Esophagus (tissue), 2 donors: ENCODE measurements around the gene MRPL18. TPM values are rescaled to one million over a fixed set of nuclear protein-coding genes. Genes with fewer than 3 reads are reported as not detected.
"Not testable (repeated sequence)": the region's sequence is repeated elsewhere in the genome, so short reads cannot be mapped to it uniquely, and the experiment has no call there.

ENCODE experiments used
- H3K27ac ChIP-seq, 2 donors: one replicate each; pipeline ENCODE4 v1.5.1; 2013; ENCODE audit warnings: low read depth in 2 of 2, mild to moderate bottlenecking in 2 of 2, inconsistent platforms in 1 of 2, low read length in 1 of 2, moderate library complexity in 1 of 2
- H3K27me3 ChIP-seq, 2 donors: one replicate each; pipeline ENCODE4 v1.6.1; 2013; ENCODE audit warnings: low read length in 2 of 2, control low read depth in 1 of 2, mild to moderate bottlenecking in 1 of 2; ENCODE audit not compliant: insufficient read depth in 2 of 2, control insufficient read depth in 1 of 2
- H3K36me3 ChIP-seq, 2 donors: one replicate each; pipeline ENCODE4 v1.6.1; 2013; ENCODE audit warnings: low read length in 1 of 2; ENCODE audit not compliant: control insufficient read depth in 2 of 2, insufficient read depth in 2 of 2
- H3K4me1 ChIP-seq, 2 donors: one replicate each; pipeline ENCODE4 v1.6.1; 2013; ENCODE audit warnings: low read length in 1 of 2; ENCODE audit not compliant: control insufficient read depth in 2 of 2, insufficient read depth in 2 of 2
- H3K4me3 ChIP-seq, 2 donors: one replicate each; pipeline ENCODE4 v1.5.1; 2013; ENCODE audit warnings: low read length in 2 of 2, mild to moderate bottlenecking in 2 of 2, low read depth in 1 of 2, moderate library complexity in 1 of 2
- H3K9me3 ChIP-seq, 2 donors: one replicate each; pipeline ENCODE4 v1.6.1; 2013; ENCODE audit warnings: mild to moderate bottlenecking in 2 of 2, low read depth in 1 of 2, low read length in 1 of 2, moderate library complexity in 1 of 2; ENCODE audit not compliant: control insufficient read depth in 2 of 2, insufficient read depth in 1 of 2
- WGBS, 2 donors: extraction: QIAGEN DNeasy Blood & Tissue Kit; methylation state at CpG; one replicate each; pipeline ENCODE4 v1.1.7; 2013; 5-methylcytosine and 5-hydroxymethylcytosine counted together
- polyA plus RNA-seq, 2 donors: library from polyadenylated mRNA; stranded (reverse); fragments of 200-250 nt; gene quantifications; one replicate each; pipeline ENCODE4 v1.2.3, GENCODE V29; 2013
- donor health status: healthy with polysubstance abuse.
- donor health status: Bipolar disorder and iron deficiency.

Gene MRPL18
- polyA plus RNA-seq: 100 to 1,000 TPM in 1 of 2 donors, 10 to 100 TPM in 1; 64.0 to 117 TPM

GRCh38 chr6:159790149-159790955, at the start of gene MRPL18:
MRPL18 (plus strand) TSS chr6:159790467; CDS start chr6:159790588, 121 bp downstream.
- Histone ChIP-seq H3K4me1 (no peaks in the 10 kb centered on the region), H3K27ac (peak within 1 kb of the TSS; percentile 98 to 100), H3K27me3 (no peaks in the 10 kb centered on the region), H3K9me3 (no peaks in the 10 kb centered on the region), H3K36me3 (no peaks in the 10 kb centered on the region), H3K4me3 (peak within 1 kb of the TSS; percentile 87 to 93)
- 0% methylated on average over 54 to 56 of the region's 56 CpGs for WGBS, 2 donors

DNA sequence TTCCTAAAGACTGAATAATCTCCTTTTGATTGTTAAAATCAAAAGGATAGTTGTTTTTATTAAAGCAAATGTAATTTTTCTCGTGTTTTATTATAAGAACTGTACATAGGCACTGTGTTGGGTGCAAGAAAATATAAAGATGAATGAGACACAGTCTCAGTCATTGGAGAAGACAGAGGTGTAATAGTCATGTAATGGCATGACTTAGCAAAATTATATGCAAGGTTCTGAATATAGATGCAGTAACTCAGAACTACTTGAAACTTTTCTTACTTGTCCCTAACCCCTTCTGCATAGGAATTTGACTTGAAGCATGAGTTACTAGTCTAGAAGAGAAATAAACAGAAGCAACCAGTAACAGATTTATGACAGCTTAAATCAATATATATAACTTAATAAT, 48.1 kb upstream of the MRPL18 start:
- Histone ChIP-seq H3K27me3 (no peaks in the 10 kb centered on the region), H3K4me3 (no peak overlapping the region), H3K4me1 (no peaks in the 10 kb centered on the region), H3K9me3 (no peaks in the 10 kb centered on the region), H3K36me3 (peaks cover 8 to 10% of the 10 kb centered on the region in 2 donors), H3K27ac (no peak overlapping the region)
- WGBS, 2 donors: 80 to 83% methylated on average over 1 of the region's 1 CpG

GRCh38 chr6:159745081-159745480, 45.2 kb upstream of the MRPL18 start:
- Histone ChIP-seq H3K9me3 (no peaks in the 10 kb centered on the region), H3K36me3 (peaks cover 8 to 10% of the 10 kb centered on the region in 2 donors), H3K27ac (no peak overlapping the region), H3K4me3 (no peak overlapping the region), H3K27me3 (no peaks in the 10 kb centered on the region), H3K4me1 (no peaks in the 10 kb centered on the region)
- 87 to 89% methylated on average over 7 of the region's 7 CpGs for WGBS, 2 donors

- H3K4me3 ChIP-seq: no peak overlapping the region
- H3K9me3 ChIP-seq: no peaks in the 10 kb centered on the region
- no peaks in the 10 kb centered on the region for H3K4me1 ChIP-seq
- H3K36me3 ChIP-seq: peaks cover 5 to 13% of the 10 kb centered on the region in 2 donors
- H3K27me3 ChIP-seq: no peaks in the 10 kb centered on the region
- 77 to 86% methylated on average over 1 of the region's 1 CpG for WGBS, 2 donors
- no peak overlapping the region for H3K27ac ChIP-seq
These were observed 43.5 kb upstream of the MRPL18 start for GRCh38 chr6:159746759-159747158.

DNA sequence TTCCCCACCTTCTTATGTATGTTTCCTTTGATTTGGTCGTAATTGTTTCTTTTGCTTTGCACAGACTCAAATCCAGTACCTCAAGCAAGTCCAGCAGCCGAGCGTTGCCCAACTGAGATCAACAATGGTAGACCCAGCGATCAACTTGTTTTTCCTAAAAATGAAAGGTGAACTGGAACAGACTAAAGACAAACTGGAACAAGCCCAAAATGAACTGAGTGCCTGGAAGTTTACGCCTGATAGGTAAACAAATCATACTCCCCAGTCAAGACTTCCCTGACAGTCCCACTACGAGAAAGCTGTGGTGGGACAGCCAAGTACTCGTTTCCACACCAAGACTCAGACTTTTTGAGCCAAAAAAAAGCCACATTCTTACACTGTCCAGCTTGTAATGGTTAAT, 42.1 kb upstream of the MRPL18 start:
- H3K9me3 ChIP-seq, H3K4me3 ChIP-seq, H3K27ac ChIP-seq, H3K4me1 ChIP-seq, H3K27me3 ChIP-seq: not testable (repeated sequence)
- WGBS, 2 donors: 74 to 79% methylated on average over 6 to 7 of the region's 7 CpGs
- peaks cover 7 to 13% of the 10 kb centered on the region in 2 donors for H3K36me3 ChIP-seq

DNA sequence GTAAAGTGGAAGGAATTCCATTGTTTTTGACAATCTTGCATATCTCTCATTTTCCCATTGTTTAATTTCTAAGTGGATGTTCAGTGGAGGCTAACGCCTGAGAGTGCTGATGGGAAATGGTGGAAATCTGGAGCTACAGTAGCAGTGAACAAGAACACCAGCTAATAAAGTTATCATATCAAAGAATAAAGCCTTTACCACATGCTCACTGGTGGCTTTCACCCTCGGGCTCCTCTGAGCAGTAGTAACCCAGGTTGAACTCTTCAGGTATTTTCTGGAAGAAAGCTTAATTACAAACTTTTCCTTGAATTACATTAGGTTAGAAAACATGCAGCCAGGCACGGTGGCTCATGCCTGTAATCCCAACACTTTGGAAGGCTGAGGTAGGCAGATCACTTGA, 38.8 kb upstream of the MRPL18 start:
- H3K4me3 ChIP-seq: no peak overlapping the region
- no peaks in the 10 kb centered on the region for H3K9me3 ChIP-seq

GRCh38 chr6:159753081-159753872, 37.0 kb upstream of the MRPL18 start:
- Histone ChIP-seq H3K36me3 (peaks cover 11 to 14% of the 10 kb centered on the region in 2 donors), H3K4me3 (no peak overlapping the region), H3K27me3 (no peaks in the 10 kb centered on the region), H3K9me3 (no peaks in the 10 kb centered on the region), H3K4me1 (no peaks in the 10 kb centered on the region), H3K27ac (no peak overlapping the region)
- 83 to 87% methylated on average over 6 of the region's 6 CpGs for WGBS, 2 donors

More for the DNA sequence above, 38.8 kb upstream of the MRPL18 start:
- no peak overlapping the region for H3K27ac ChIP-seq
- H3K27me3 ChIP-seq: no peaks in the 10 kb centered on the region
- no peaks in the 10 kb centered on the region for H3K4me1 ChIP-seq
- peaks cover 11 to 14% of the 10 kb centered on the region in 2 donors for H3K36me3 ChIP-seq
- WGBS, 2 donors: 80 to 89% methylated on average over 3 of the region's 3 CpGs

DNA sequence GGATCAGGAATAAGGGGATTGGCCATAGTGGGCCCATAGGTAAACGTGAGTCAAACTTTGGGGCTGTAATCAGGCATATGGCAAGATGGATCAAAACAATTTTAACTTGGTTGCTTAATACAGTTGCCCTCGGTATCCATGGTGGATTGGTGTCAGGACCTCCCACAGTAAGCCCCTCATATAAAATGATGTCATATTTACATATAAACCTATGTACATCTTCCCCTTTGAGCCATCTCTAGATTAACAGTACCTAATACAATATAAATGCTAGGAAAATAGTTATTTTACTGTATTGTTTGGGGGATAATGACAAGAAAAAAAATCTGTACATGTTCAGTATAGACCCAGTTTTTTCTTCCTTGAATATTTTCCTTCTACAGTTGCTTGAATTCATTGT, 35.9 kb upstream of the MRPL18 start:
- H3K27me3 ChIP-seq: no peaks in the 10 kb centered on the region
- H3K36me3 ChIP-seq: peaks cover 11 to 20% of the 10 kb centered on the region in 2 donors
- no peak overlapping the region for H3K4me3 ChIP-seq
- H3K9me3 ChIP-seq: no peaks in the 10 kb centered on the region
- WGBS, 2 donors: 78 to 79% methylated on average over 2 of the region's 2 CpGs
- H3K4me1 ChIP-seq: no peaks in the 10 kb centered on the region
- no peak overlapping the region for H3K27ac ChIP-seq

- H3K4me3 ChIP-seq: no peak overlapping the region
- H3K27me3 ChIP-seq: no peaks in the 10 kb centered on the region
- peak overlapping the region in 1 of 2 donors; percentile 15 for H3K27ac ChIP-seq
- H3K4me1 ChIP-seq: no peaks in the 10 kb centered on the region
- H3K9me3 ChIP-seq: no peaks in the 10 kb centered on the region
- H3K36me3 ChIP-seq: peaks cover 11 to 20% of the 10 kb centered on the region in 2 donors
- WGBS, 2 donors: 75% methylated on average over 15 of the region's 15 CpGs
These were observed 35.0 kb upstream of the MRPL18 start for GRCh38 chr6:159754959-159755914.
